GM21717 (cell line): ENCODE results near the gene SELENOM.
"Not testable (repeated sequence)": the region's sequence is repeated elsewhere in the genome, so short reads cannot be mapped to it uniquely, and the experiment has no call there.

ENCODE experiments used
- ATAC-seq: cut with Tn5 transposase; IDR thresholded peaks from one replicate; pipeline ENCODE4 v1.9.1; 2021; ENCODE audit warnings: mild to moderate bottlenecking, moderate library complexity; ENCODE audit not compliant: unreplicated experiment

SELENOM gene

DNA sequence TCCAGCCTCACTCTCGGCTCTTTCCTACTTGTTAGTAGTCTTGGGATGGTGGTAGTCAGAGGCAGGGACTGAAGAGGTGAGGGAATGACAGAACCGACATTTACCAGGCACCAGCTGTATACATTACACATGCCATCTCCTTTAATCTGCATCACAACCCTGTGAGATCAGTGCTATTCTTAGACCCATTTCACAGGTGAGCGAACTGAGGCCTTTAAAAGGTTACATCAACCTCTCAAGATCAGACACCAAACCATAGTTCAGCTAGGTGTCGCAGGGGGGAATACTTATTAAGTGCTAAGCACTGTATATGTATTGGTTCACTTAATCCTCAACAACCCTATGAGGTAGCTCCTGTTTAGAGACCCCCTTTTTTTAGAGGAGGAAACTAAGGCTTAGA is 27.3 kb upstream of the SELENOM start:
- ATAC-seq = no peak

- ATAC-seq = no peak
These were observed 26.5 kb upstream of the SELENOM start for GRCh38 chr22:31133911-31134310.

- no peak for ATAC-seq
These were observed 23.5 kb upstream of the SELENOM start for GRCh38 chr22:31130873-31131272.

DNA sequence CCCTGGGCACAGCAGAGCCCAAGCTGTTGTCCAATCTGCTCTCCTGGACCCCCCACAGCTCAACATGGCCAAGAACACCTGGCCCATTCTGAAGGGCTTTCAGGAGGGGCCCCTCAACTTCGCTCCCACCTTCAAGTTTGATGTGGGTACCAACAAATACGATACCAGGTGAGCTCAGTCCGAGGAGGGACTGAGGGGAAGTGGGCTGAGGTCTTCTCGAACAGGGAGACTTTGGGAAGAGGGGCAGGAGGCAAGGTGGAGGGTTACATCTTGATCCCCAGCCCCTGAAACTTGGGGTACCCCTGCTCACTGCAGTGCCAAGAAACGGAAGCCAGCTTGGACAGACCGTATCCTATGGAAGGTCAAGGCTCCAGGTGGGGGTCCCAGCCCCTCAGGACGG is 20.8 kb upstream of the SELENOM start:
- no peak for ATAC-seq

- ATAC-seq = no peak
These were observed 19.9 kb upstream of the SELENOM start for GRCh38 chr22:31127181-31127772.

DNA sequence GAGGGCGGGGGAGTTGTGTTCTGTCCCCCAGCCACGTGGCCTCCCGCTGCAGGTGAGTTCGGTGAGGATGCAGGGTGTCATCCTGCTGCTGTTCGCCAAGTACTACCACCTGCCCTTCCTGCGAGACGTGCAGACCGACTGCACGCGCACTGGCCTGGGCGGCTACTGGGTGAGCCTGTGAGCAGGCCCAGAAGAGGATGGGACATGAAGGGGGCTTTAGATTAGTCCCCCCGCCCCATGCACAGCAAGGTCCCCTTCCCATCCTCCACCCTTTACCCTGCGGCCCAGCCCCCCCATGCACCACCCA is 19.5 kb upstream of the SELENOM start:
- no peak for ATAC-seq

- no peak for ATAC-seq
These were observed 18.9 kb upstream of the SELENOM start for GRCh38 chr22:31126128-31126868.

DNA sequence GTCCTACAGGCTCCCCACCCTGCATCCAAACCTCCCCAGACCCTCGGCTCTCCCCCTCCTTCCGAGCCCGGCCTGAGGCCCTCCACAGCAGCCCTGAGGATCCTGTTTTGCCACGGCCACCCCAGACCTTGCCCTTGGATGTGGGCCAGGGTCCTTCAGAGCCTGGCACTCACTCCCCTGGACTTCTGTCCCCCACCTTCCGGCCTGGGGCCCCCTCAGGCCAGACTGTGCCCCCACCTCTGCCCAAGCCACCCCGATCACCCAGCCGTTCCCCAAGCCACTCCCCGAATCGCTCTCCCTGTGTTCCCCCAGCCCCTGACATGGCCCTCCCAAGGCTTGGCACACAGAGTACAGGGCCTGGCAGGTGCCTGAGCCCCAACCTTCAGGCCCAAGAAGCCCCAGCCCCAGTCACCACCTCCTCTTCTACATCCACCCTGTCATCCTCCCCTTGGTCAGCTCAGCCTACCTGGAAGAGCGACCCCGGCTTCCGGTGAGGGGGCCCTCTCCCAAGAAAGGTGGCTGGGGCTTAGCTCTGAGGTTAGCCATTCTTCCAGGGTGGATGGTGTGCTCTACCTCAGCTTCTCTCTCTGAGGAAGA is 18.3 kb upstream of the SELENOM start:
- no peak for ATAC-seq

DNA sequence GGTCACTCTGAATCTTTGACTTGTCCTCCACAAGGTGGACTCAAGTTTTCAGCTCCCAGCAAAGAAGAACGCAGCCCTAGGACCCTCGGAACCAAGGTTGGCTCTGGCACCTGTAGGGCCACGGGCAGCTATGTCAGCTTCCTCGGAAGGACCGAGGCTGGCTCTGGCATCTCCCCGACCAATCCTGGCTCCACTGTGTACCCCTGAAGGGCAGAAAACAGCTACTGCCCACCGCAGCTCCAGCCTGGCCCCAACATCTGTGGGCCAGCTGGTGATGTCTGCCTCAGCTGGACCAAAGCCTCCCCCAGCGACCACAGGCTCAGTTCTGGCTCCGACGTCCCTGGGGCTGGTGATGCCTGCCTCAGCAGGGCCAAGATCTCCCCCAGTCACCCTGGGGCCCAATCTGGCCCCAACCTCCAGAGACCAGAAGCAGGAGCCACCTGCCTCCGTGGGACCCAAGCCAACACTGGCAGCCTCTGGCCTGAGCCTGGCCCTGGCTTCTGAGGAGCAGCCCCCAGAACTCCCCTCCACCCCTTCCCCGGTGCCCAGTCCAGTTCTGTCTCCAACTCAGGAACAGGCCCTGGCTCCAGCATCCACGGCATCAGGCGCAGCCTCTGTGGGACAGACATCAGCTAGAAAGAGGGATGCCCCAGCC is 17.6 kb upstream of the SELENOM start:
- no peak for ATAC-seq

GRCh38 chr22:31124290-31124689 is 16.9 kb upstream of the SELENOM start:
- ATAC-seq = no peak

- ATAC-seq = no peak
These were observed 15.9 kb upstream of the SELENOM start for GRCh38 chr22:31123292-31123602.

GRCh38 chr22:31122532-31123291 is 15.3 kb upstream of the SELENOM start, which contains the start of gene INPP5J:
Gene INPP5J (plus strand): TSS chr22:31122966. CDS start chr22:31123015, 49 bp downstream.
- no peak for ATAC-seq

- ATAC-seq = no peak
These were observed 14.8 kb upstream of the SELENOM start for GRCh38 chr22:31122196-31122531.

- ATAC-seq = no peak
These were observed 14.0 kb upstream of the SELENOM start for GRCh38 chr22:31121403-31121802.

GRCh38 chr22:31120642-31121041 is 13.3 kb upstream of the SELENOM start:
- ATAC-seq = no peak

- no peak for ATAC-seq
These were observed 12.9 kb upstream of the SELENOM start for GRCh38 chr22:31120230-31120629.

DNA sequence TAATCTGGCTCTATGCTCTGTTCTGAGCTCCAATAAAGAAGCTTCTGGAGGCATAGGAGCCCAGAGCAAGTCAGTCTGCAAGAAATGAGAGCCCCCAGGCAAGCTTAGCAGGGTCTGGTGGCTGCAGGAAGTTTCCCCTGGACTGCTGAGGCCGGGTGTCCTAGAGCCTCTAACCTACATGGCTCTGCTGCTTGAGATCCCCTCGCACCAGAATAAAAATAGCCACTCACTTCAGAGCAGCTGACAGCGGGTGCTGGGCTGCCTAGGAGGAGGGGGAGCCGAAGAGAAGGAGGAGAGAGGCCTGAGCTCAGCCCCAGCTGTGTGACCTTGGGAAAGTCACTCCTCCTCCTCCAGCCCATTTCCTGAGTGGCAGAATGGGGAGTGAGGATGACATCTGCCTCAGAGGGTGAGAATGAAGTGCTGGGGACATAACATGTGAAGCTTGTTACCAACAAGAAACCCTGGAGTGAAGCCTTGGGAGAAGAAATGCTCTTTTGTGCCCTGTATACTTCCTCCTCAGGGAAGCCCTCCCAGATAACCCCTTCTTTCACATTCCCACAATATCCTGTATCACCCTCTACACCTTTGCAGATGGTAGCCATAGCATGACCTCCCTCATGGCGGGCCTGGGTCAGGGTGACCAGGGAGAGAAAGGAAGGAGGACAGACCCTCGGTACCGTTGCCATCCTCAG is 11.8 kb upstream of the SELENOM start:
- no peak for ATAC-seq

DNA sequence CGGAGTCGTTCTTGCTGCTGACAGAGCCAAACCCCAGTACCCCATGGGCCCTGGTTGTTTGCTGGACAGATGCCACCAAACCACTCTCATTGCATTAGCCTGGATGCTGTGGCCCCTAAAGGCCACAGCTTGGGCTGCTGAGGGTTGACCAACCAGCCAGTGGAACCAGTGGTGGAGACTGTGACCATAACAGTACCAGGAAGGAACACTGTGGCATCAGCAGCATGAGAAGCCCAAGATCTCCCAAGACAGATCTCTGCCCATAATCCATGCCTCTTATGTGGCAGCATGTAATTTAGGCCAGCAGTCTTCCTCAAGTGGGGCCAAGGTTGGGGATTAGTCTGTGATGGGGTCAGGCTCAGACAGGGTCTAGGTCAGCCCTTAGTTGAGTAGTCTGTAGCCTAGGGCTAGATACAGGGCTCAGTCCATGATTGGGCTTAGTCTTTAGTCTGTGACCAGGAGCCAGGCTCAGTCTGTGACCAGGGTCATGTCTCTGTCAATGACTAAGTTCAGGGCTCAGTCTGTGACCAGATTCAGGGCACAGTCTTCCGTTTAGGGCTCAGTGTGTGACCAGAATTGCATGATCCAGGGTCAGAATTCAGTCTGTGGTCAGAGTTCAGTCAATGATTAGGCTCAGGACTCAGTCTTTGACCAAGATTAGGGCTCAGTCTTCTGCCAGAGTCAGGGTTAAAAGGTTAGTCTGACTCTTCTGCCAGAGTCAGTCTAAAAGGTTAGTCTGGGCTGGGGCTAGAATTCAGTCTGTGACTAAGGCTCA is 10.9 kb upstream of the SELENOM start:
- no peak for ATAC-seq

- not testable (repeated sequence) for ATAC-seq
These were observed 5.3 kb upstream of the SELENOM start for GRCh38 chr22:31112547-31113091.

DNA sequence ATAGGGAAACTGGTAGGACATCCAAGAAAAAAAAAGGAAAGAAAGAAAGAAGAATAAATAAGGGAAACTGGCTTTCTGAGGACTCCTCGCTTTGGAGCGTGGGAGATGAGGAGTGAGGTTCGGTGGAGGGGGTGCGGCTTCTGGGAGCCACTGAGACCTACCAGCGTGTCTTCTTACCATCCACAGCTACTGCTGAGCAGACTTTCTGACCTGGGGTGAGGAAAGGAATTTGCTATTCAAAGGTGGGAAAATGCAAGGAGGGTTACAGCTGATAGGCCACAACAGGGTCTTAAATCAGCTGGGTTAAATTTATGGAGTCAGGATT is 488 bp upstream of the SELENOM start:
- ATAC-seq = peak; percentile 19
